ENCODE results near the gene RPS19.

Gene RPS19

GRCh38 chr19:41905273-41906002, 45.4 kb downstream of the RPS19 start:
- H2BK15ac ChIP-seq (ENCODE audit: low read depth, poor library complexity, severe bottlenecking): no peak overlapping the region

GRCh38 chr19:41906271-41906670, 46.2 kb downstream of the RPS19 start:
- no peak overlapping the region for H3K18ac ChIP-seq (ENCODE audit: low read depth in 1 of 2, low read length in 2 of 2)
- no peak overlapping the region for H3K27ac ChIP-seq (ENCODE audit: low read length, poor library complexity, severe bottlenecking)
- H3K36me3 ChIP-seq (ENCODE audit: control insufficient read depth in 1 of 2, insufficient read depth in 2 of 2, low read depth in 1 of 2, low read length in 2 of 2): peaks cover 59 to 76% of the 10 kb centered on the region in 2 experiments
- H2BK12ac ChIP-seq (ENCODE audit: low read length in 2 of 2): no peak overlapping the region
- H2AK5ac ChIP-seq (ENCODE audit: low read length, severe bottlenecking): no peak overlapping the region
- H4K91ac ChIP-seq (ENCODE audit: low read length): peak overlapping the region; percentile 19
- no peak overlapping the region for H2AFZ ChIP-seq (ENCODE audit: low read depth, low read length)
- H2BK120ac ChIP-seq (ENCODE audit: low read depth, low read length): no peak overlapping the region
- H3K79me1 ChIP-seq (replicated peaks; ENCODE audit: low read length, poor library complexity, severe bottlenecking): peaks cover 6% of the 10 kb centered on the region
- H4K8ac ChIP-seq (ENCODE audit: low read length): no peak overlapping the region
- H3K14ac ChIP-seq (ENCODE audit: low read length in 2 of 2): no peak overlapping the region
- H2BK5ac ChIP-seq (ENCODE audit: low read depth, low read length, poor library complexity, severe bottlenecking): no peak overlapping the region
- H2BK15ac ChIP-seq (ENCODE audit: low read depth, poor library complexity, severe bottlenecking): no peak overlapping the region
- H3K27me3 ChIP-seq (ENCODE audit: control insufficient read depth in 1 of 2, insufficient read depth in 1 of 2, low read length in 2 of 2): peaks cover 11 to 18% of the 10 kb centered on the region in 2 experiments
- no peak overlapping the region for H3K4ac ChIP-seq (ENCODE audit: low read depth in 1 of 2, low read length in 2 of 2)
- H3K23ac ChIP-seq (ENCODE audit: low read length in 2 of 2): no peak overlapping the region
- H3K9ac ChIP-seq (ENCODE audit: low read length): no peak overlapping the region
- WGBS: 93% methylated on average over 7 of the region's 9 CpGs
- no peaks in the 10 kb centered on the region for H3K9me3 ChIP-seq (ENCODE audit: control insufficient read depth, low read length)
- H3K4me2 ChIP-seq (ENCODE audit: low read length, poor library complexity, severe bottlenecking): no peak overlapping the region
- H3K4me3 ChIP-seq (ENCODE audit: insufficient read depth in 1 of 2, low read depth in 1 of 2, low read length in 2 of 2): no peak overlapping the region
- peaks cover 2% of the 10 kb centered on the region for H3K4me1 ChIP-seq (ENCODE audit: control insufficient read depth, insufficient read depth, low read depth, low read length)
- no peak for DNase-seq

More at GRCh38 chr19:41905273-41906002, 45.4 kb downstream of the RPS19 start:
- peaks cover 4 to 10% of the 10 kb centered on the region in 2 experiments for H3K27me3 ChIP-seq (ENCODE audit: control insufficient read depth in 1 of 2, insufficient read depth in 1 of 2, low read length in 2 of 2)
- H3K36me3 ChIP-seq (ENCODE audit: control insufficient read depth in 1 of 2, insufficient read depth in 2 of 2, low read depth in 1 of 2, low read length in 2 of 2): peaks cover 62 to 80% of the 10 kb centered on the region in 2 experiments
- H3K4me3 ChIP-seq (ENCODE audit: insufficient read depth in 1 of 2, low read depth in 1 of 2, low read length in 2 of 2): no peak overlapping the region
- H4K91ac ChIP-seq (ENCODE audit: low read length): no peak overlapping the region
- no peak overlapping the region for H3K9ac ChIP-seq (ENCODE audit: low read length)
- H3K27ac ChIP-seq (ENCODE audit: low read length, poor library complexity, severe bottlenecking): no peak overlapping the region
- H3K4me1 ChIP-seq (ENCODE audit: control insufficient read depth, insufficient read depth, low read depth, low read length): peaks cover 2% of the 10 kb centered on the region
- no peak for DNase-seq
- peaks cover 6% of the 10 kb centered on the region for H3K79me1 ChIP-seq (replicated peaks; ENCODE audit: low read length, poor library complexity, severe bottlenecking)
- no peak overlapping the region for H3K18ac ChIP-seq (ENCODE audit: low read depth in 1 of 2, low read length in 2 of 2)
- H3K4me2 ChIP-seq (ENCODE audit: low read length, poor library complexity, severe bottlenecking): no peak overlapping the region
- H2BK12ac ChIP-seq (ENCODE audit: low read length in 2 of 2): no peak overlapping the region
- H2BK5ac ChIP-seq (ENCODE audit: low read depth, low read length, poor library complexity, severe bottlenecking): no peak overlapping the region
- no peak overlapping the region for H2AK5ac ChIP-seq (ENCODE audit: low read length, severe bottlenecking)
- no peak overlapping the region for H4K8ac ChIP-seq (ENCODE audit: low read length)
- no peaks in the 10 kb centered on the region for H3K9me3 ChIP-seq (ENCODE audit: control insufficient read depth, low read length)
- H2AFZ ChIP-seq (ENCODE audit: low read depth, low read length): no peak overlapping the region
- H3K23ac ChIP-seq (ENCODE audit: low read length in 2 of 2): no peak overlapping the region
- no peak overlapping the region for H2BK120ac ChIP-seq (ENCODE audit: low read depth, low read length)
- H3K4ac ChIP-seq (ENCODE audit: low read depth in 1 of 2, low read length in 2 of 2): no peak overlapping the region
- H3K14ac ChIP-seq (ENCODE audit: low read length in 2 of 2): peak overlapping the region in 1 of 2 experiments; percentile 24
- WGBS: 93% methylated on average over 22 of the region's 24 CpGs

- Histone ChIP-seq H3K9ac (ENCODE audit: low read length) (no peak overlapping the region), H2AK5ac (ENCODE audit: low read length, severe bottlenecking) (no peak overlapping the region), H4K8ac (ENCODE audit: low read length) (no peak overlapping the region), H2BK12ac (ENCODE audit: low read length in 2 of 2) (no peak overlapping the region), H3K23ac (ENCODE audit: low read length in 2 of 2) (no peak overlapping the region), H2BK120ac (ENCODE audit: low read depth, low read length) (no peak overlapping the region), H3K9me3 (ENCODE audit: control insufficient read depth, low read length) (no peaks in the 10 kb centered on the region), H3K27me3 (ENCODE audit: control insufficient read depth in 1 of 2, insufficient read depth in 1 of 2, low read length in 2 of 2) (peaks cover 19 to 26% of the 10 kb centered on the region in 2 experiments), H2BK5ac (ENCODE audit: low read depth, low read length, poor library complexity, severe bottlenecking) (no peak overlapping the region), H3K79me1 (replicated peaks; ENCODE audit: low read length, poor library complexity, severe bottlenecking) (peaks cover 2% of the 10 kb centered on the region), H3K4me3 (ENCODE audit: insufficient read depth in 1 of 2, low read depth in 1 of 2, low read length in 2 of 2) (no peak overlapping the region), H3K18ac (ENCODE audit: low read depth in 1 of 2, low read length in 2 of 2) (no peak overlapping the region), H3K36me3 (ENCODE audit: control insufficient read depth in 1 of 2, insufficient read depth in 2 of 2, low read depth in 1 of 2, low read length in 2 of 2) (peaks cover 51 to 67% of the 10 kb centered on the region in 2 experiments), H3K4me2 (ENCODE audit: low read length, poor library complexity, severe bottlenecking) (no peak overlapping the region), H2AFZ (ENCODE audit: low read depth, low read length) (no peak overlapping the region), H4K91ac (ENCODE audit: low read length) (no peak overlapping the region), H3K4ac (ENCODE audit: low read depth in 1 of 2, low read length in 2 of 2) (no peak overlapping the region), H3K27ac (ENCODE audit: low read length, poor library complexity, severe bottlenecking) (no peak overlapping the region), H3K4me1 (ENCODE audit: control insufficient read depth, insufficient read depth, low read depth, low read length) (peaks cover 7% of the 10 kb centered on the region), H3K14ac (ENCODE audit: low read length in 2 of 2) (no peak overlapping the region), H2BK15ac (ENCODE audit: low read depth, poor library complexity, severe bottlenecking) (no peak overlapping the region)
- no peak for DNase-seq
- WGBS: 92% methylated on average over 15 of the region's 21 CpGs
Observed at GRCh38 chr19:41906916-41907680, 47.0 kb downstream of the RPS19 start.

GRCh38 chr19:41907994-41908615, 48.0 kb downstream of the RPS19 start:
- no peak overlapping the region for H2AK5ac ChIP-seq (ENCODE audit: low read length, severe bottlenecking)
- no peak for DNase-seq

More at GRCh38 chr19:41907994-41908615, 48.0 kb downstream of the RPS19 start:
- H3K4me3 ChIP-seq (ENCODE audit: insufficient read depth in 1 of 2, low read depth in 1 of 2, low read length in 2 of 2): no peak overlapping the region
- H3K4me1 ChIP-seq (ENCODE audit: control insufficient read depth, insufficient read depth, low read depth, low read length): peaks cover 16% of the 10 kb centered on the region
- H3K9me3 ChIP-seq (ENCODE audit: control insufficient read depth, low read length): no peaks in the 10 kb centered on the region
- no peak overlapping the region for H3K23ac ChIP-seq (ENCODE audit: low read length in 2 of 2)
- no peak overlapping the region for H2BK5ac ChIP-seq (ENCODE audit: low read depth, low read length, poor library complexity, severe bottlenecking)
- no peak overlapping the region for H3K4me2 ChIP-seq (ENCODE audit: low read length, poor library complexity, severe bottlenecking)
- H3K9ac ChIP-seq (ENCODE audit: low read length): no peak overlapping the region
- H3K36me3 ChIP-seq (ENCODE audit: control insufficient read depth in 1 of 2, insufficient read depth in 2 of 2, low read depth in 1 of 2, low read length in 2 of 2): peaks cover 41 to 57% of the 10 kb centered on the region in 2 experiments
- no peak overlapping the region for H2BK120ac ChIP-seq (ENCODE audit: low read depth, low read length)
- peaks cover 2% of the 10 kb centered on the region for H3K79me1 ChIP-seq (replicated peaks; ENCODE audit: low read length, poor library complexity, severe bottlenecking)
- H2BK15ac ChIP-seq (ENCODE audit: low read depth, poor library complexity, severe bottlenecking): no peak overlapping the region
- H4K91ac ChIP-seq (ENCODE audit: low read length): no peak overlapping the region
- WGBS: 92% methylated on average over 24 of the region's 25 CpGs
- H3K27me3 ChIP-seq (ENCODE audit: control insufficient read depth in 1 of 2, insufficient read depth in 1 of 2, low read length in 2 of 2): peaks cover 29 to 34% of the 10 kb centered on the region in 2 experiments
- no peak overlapping the region for H2AFZ ChIP-seq (ENCODE audit: low read depth, low read length)
- H2BK12ac ChIP-seq (ENCODE audit: low read length in 2 of 2): no peak overlapping the region
- H4K8ac ChIP-seq (ENCODE audit: low read length): no peak overlapping the region
- H3K14ac ChIP-seq (ENCODE audit: low read length in 2 of 2): no peak overlapping the region
- H3K4ac ChIP-seq (ENCODE audit: low read depth in 1 of 2, low read length in 2 of 2): no peak overlapping the region
- H3K27ac ChIP-seq (ENCODE audit: low read length, poor library complexity, severe bottlenecking): no peak overlapping the region
- H3K18ac ChIP-seq (ENCODE audit: low read depth in 1 of 2, low read length in 2 of 2): no peak overlapping the region

All from mesenchymal stem cell (in vitro differentiated cells and primary cell).